ENCODE data around the gene RHBDD3.
A peak's percentile ranks its signal among the peaks of the same experiment; 100 is the strongest.

Gene RHBDD3

DNA sequence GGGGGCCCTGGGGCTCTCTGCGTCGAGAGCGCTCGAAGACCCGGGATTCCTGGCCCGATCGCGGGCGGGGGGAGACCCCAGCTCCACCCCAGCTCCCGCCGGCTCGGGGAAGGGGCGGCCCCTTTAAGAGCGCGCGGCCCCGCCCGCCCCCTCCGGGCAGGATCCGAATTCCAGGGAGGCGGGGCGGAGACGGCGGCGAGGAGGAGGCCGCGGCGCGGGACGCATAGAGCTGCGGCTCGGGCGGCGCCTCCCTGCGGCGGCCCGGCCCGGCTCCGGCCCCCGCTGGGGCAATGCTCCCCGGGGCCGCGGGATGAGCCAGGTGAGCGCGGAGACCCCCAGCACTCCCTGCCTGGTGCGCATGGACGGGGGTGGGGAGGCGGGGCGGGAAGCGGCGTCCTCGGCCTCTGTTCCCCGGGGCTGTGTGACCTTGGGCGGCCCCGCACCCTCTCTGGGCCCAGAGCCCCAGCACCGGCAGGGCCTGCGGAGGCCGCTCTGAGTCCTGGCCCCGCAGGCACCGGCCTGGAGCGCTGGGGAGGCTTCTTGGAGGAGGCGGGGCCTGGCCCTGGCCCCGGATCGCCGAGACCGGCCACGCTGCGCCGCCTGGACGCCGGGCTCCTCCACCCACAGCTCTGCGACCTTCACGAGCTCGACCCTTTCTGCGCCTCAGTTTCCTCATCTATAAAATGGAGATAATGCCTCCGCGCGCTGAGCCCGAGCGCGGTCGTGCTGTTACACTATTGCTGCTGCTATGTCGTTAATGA, 39.2 kb upstream of the RHBDD3 start:
- H3K9me3 Mint-ChIP-seq: no peaks in the 10 kb centered on the region
- no peaks in the 10 kb centered on the region for H3K36me3 Mint-ChIP-seq (ENCODE audit: low read depth)
- no peak overlapping the region for H3K27ac Mint-ChIP-seq
- H3K4me1 Mint-ChIP-seq: peaks cover 16% of the 10 kb centered on the region
- H3K4me3 Mint-ChIP-seq: peak overlapping the region; percentile 91
- peak; percentile 90 for DNase-seq
- TF ChIP-seq, protein P1, sequence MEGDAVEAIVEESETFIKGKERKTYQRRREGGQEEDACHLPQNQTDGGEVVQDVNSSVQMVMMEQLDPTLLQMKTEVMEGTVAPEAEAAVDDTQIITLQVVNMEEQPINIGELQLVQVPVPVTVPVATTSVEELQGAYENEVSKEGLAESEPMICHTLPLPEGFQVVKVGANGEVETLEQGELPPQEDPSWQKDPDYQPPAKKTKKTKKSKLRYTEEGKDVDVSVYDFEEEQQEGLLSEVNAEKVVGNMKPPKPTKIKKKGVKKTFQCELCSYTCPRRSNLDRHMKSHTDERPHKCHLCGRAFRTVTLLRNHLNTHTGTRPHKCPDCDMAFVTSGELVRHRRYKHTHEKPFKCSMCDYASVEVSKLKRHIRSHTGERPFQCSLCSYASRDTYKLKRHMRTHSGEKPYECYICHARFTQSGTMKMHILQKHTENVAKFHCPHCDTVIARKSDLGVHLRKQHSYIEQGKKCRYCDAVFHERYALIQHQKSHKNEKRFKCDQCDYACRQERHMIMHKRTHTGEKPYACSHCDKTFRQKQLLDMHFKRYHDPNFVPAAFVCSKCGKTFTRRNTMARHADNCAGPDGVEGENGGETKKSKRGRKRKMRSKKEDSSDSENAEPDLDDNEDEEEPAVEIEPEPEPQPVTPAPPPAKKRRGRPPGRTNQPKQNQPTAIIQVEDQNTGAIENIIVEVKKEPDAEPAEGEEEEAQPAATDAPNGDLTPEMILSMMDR (IDR thresholded peaks at IDR 0.05): no peak
- peaks cover under 1% of the 10 kb centered on the region for H3K27me3 Mint-ChIP-seq (ENCODE audit: low read depth, poor library complexity)

DNA sequence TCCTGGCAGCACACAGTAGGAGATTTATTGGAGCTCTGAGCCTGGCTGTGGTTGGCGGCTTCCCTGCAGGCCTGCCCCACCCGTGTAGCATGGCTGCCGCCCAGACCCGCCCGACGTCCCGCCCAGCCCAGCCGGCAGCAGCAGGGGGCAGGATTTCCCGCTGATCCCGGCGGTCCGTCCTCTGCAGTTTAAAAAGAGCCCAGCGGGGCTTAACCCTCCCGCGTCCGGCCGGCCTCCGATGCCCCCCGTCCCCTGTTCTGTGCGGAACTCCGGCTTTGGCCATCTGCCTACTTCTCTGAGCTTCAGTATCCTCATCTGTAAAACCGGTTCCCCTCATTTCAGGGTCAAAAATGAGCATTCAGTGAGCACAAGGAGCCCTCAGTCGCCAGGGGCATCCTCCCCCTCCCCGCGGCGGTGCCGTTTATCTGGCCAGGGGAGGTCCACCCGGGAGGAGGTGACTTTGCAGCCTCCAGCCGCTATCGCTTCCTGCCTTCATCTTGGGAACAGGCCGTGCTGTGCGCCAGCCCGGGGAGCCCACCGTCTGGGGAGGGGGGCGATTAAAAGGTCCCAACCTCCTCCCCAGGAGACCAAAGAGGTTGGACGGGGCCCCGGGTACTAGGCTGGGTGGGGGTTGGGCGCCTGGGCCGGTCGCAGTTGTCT, 38.5 kb upstream of the RHBDD3 start, which contains the start of gene GAS2L1:
Gene GAS2L1 (plus strand): TSS at position 476 of the 660 bp plus-strand sequence. CDS start 1,456 bp downstream, outside the sequence.
- H3K4me1 Mint-ChIP-seq: peaks cover 16% of the 10 kb centered on the region
- no peaks in the 10 kb centered on the region for H3K36me3 Mint-ChIP-seq (ENCODE audit: low read depth)
- no peak within 1 kb of the TSS for H3K27ac Mint-ChIP-seq
- DNase-seq: peak; percentile 84
- H3K9me3 Mint-ChIP-seq: no peaks in the 10 kb centered on the region
- TF ChIP-seq, protein P1 (IDR thresholded peaks at IDR 0.05): peak; percentile 51
- H3K27me3 Mint-ChIP-seq (ENCODE audit: low read depth, poor library complexity): no peaks in the 10 kb centered on the region
- peak within 1 kb of the TSS; percentile 91 for H3K4me3 Mint-ChIP-seq

DNA sequence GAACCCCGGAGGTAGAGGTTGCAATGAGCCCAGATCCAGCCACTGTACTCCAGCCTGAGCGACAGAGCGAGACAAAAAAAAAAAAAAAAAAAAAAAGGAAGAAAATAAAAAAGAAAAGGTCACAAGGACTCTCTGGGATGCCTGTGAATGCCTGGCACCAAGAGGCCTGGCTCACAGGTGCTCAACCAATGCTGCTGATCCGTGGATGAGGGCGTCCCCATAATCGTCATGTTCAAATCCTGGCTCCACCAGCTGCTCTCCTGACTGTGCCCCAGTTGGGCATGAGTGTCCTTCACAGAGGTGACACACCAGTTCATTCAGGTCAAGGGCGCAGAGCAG, 38.0 kb upstream of the RHBDD3 start:
- Mint-ChIP-seq H3K4me1 (peaks cover 11% of the 10 kb centered on the region), H3K27me3 (ENCODE audit: low read depth, poor library complexity) (no peaks in the 10 kb centered on the region), H3K4me3 (peak overlapping the region; percentile 81), H3K27ac (no peak overlapping the region), H3K9me3 (no peaks in the 10 kb centered on the region), H3K36me3 (ENCODE audit: low read depth) (peaks cover 5% of the 10 kb centered on the region)
- no peak for DNase-seq
- TF ChIP-seq, protein P1 (IDR thresholded peaks at IDR 0.05): no peak

DNA sequence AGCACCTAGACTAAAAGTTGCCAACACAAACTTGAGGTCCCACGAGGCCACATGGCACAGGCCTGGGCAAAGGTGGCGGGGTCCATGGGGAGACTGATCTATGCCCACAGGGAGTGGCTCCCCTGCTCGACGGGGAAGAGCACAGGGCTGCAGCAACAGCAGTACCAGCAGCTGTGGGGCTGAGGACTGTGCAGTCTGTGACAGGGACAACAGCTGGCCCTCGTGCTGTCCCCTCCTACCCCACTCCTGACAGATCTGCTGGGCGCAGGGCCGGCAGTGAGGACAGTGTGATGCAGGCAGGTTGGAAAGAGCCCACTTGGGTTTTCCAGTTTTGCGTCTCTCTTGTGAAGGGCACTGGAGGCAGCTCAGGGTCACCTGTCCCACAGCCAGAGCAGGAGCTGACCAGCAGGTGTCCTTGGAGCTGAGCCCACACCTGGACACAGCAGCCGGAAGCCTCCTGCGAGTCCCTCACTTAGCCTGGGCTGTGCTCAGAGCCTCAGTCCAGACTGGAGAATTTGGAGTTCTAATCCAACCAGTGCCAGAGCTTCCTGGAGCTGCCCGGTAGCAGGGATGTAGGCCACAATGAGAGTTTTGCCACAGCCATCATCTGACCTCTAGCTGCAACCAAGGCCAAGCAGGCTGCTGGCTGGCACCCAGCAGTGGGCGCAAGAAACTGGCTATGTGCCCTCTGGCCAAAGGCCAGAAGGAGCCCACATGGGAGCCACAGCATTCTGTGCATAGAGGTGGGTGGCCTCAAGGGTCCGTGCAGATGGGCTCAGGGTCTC, 35.1 kb upstream of the RHBDD3 start:
- TF ChIP-seq, protein P1 (IDR thresholded peaks at IDR 0.05): no peak
- Mint-ChIP-seq H3K27me3 (ENCODE audit: low read depth, poor library complexity) (no peaks in the 10 kb centered on the region), H3K27ac (no peak overlapping the region), H3K4me1 (peaks cover 10% of the 10 kb centered on the region), H3K4me3 (no peak overlapping the region), H3K9me3 (no peaks in the 10 kb centered on the region), H3K36me3 (ENCODE audit: low read depth) (peaks cover 32% of the 10 kb centered on the region)
- no peak for DNase-seq

DNA sequence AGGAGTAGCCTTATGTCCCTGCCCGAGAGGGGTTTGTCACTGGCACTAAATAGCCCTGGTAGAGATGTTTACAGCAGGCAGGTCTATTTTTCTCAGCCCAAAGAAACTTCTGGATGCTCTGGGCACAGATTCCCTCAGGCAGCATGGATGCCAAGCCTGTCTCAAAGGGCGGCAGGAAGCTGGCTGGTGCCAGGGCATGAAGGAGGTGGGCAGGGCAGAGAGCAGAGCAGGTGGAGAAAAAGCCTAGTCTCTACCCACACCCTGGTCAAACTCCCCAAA, 34.6 kb upstream of the RHBDD3 start:
- TF ChIP-seq, protein P1 (IDR thresholded peaks at IDR 0.05): no peak

More for the DNA sequence above, 34.6 kb upstream of the RHBDD3 start:
- peak overlapping the region; percentile 85 for H3K27ac Mint-ChIP-seq
- H3K4me1 Mint-ChIP-seq: peaks cover 15% of the 10 kb centered on the region
- H3K4me3 Mint-ChIP-seq: no peak overlapping the region
- no peaks in the 10 kb centered on the region for H3K27me3 Mint-ChIP-seq (ENCODE audit: low read depth, poor library complexity)
- no peak for DNase-seq
- H3K9me3 Mint-ChIP-seq: no peaks in the 10 kb centered on the region
- peaks cover 37% of the 10 kb centered on the region for H3K36me3 Mint-ChIP-seq (ENCODE audit: low read depth)
